ENCODE measurements around the gene ARFGEF3.
A peak's percentile ranks its signal among the peaks of the same experiment; 100 is the strongest.

The ARFGEF3 gene

GRCh38 chr6:138297761-138298298 is 136.1 kb downstream of the ARFGEF3 start:
- no peak for TF ChIP-seq CTCF (conservative IDR thresholded peaks at IDR 0.05)
- no peak overlapping the region for H3K27ac ChIP-seq

GRCh38 chr6:138300469-138300868 is 138.7 kb downstream of the ARFGEF3 start:
- H3K27ac ChIP-seq = no peak overlapping the region
- no peak for TF ChIP-seq CTCF (conservative IDR thresholded peaks at IDR 0.05)

- TF ChIP-seq CTCF (conservative IDR thresholded peaks at IDR 0.05) = no peak
- H3K27ac ChIP-seq = no peak overlapping the region
Observed at GRCh38 chr6:138302554-138302953, 140.8 kb downstream of the ARFGEF3 start.

- peak overlapping the region; percentile 69 for H3K27ac ChIP-seq
- TF ChIP-seq CTCF (conservative IDR thresholded peaks at IDR 0.05) = no peak
Observed at GRCh38 chr6:138307352-138307751, 145.6 kb downstream of the ARFGEF3 start.

GRCh38 chr6:138307816-138308730 is 146.3 kb downstream of the ARFGEF3 start:
- peak overlapping the region; percentile 69 for H3K27ac ChIP-seq
- TF ChIP-seq CTCF (conservative IDR thresholded peaks at IDR 0.05) = peak; percentile 65

GRCh38 chr6:138308731-138309110 is 147.0 kb downstream of the ARFGEF3 start:
- H3K27ac ChIP-seq = peak overlapping the region; percentile 69
- 0 out of 2 replicates have a peak, but pooled peaks have one; percentile 4 for TF ChIP-seq CTCF (conservative IDR thresholded peaks at IDR 0.05)

GRCh38 chr6:138309695-138310094 is 148.0 kb downstream of the ARFGEF3 start:
- H3K27ac ChIP-seq = peak overlapping the region; percentile 69

More at GRCh38 chr6:138309695-138310094, 148.0 kb downstream of the ARFGEF3 start:
- no peak for TF ChIP-seq CTCF (conservative IDR thresholded peaks at IDR 0.05)

Data from VCaP (cell line).